ENCODE data around the gene HOXB13. TPM values are rescaled to one million over a fixed set of nuclear protein-coding genes. Genes with fewer than 3 reads are reported as not detected.

HOXB13 gene
- total and polyA plus RNA-seq, 2 experiments from 2014 or later, result not detected

GRCh38 chr17:48749621-48750553 lies 21.3 kb upstream of the HOXB13 start:
- Histone ChIP-seq H3K9me3 (ENCODE audit: low read depth) (no peaks in the 10 kb centered on the region), H3K9ac (no peak overlapping the region), H2AFZ (no peak overlapping the region), H3K27ac (no peak overlapping the region), H3K9me2 (ENCODE audit: insufficient read depth) (no peaks in the 10 kb centered on the region), H3K79me2 (ENCODE audit: insufficient read depth) (no peaks in the 10 kb centered on the region), H3K36me3 (ENCODE audit: low read depth) (no peaks in the 10 kb centered on the region), H3K27me3 (replicated peaks; ENCODE audit: insufficient read depth) (peaks cover 100% of the 10 kb centered on the region), H3K4me2 (ENCODE audit: unreplicated experiment) (no peak overlapping the region), H3K4me1 (ENCODE audit: insufficient read depth) (peaks cover 6% of the 10 kb centered on the region; the same call in 1 of the 2 replicates), H3F3A (ENCODE audit: insufficient read depth) (no peaks in the 10 kb centered on the region), H4K20me1 (ENCODE audit: insufficient read depth) (no peaks in the 10 kb centered on the region), H3K4me3 (no peak overlapping the region)
- 12 to 18% methylated on average over 23 to 32 of the region's 32 CpGs for WGBS, 2 experiments (ENCODE audit: low coverage in 1 of 2, low lambda C conversion rate in 2 of 2, missing lambda C conversion rate in 2 of 2)
- no peak for DNase-seq
- no peak for TF ChIP-seq EZH2phosphoT487 (IDR thresholded peaks at IDR 0.05; ENCODE audit: insufficient read depth, low read depth)
- peak; percentile 29 for TF ChIP-seq EZH2 (IDR thresholded peaks at IDR 0.05; ENCODE audit: insufficient read depth, poor library complexity, severe bottlenecking)
- in situ Hi-C loops (cut with MboI), result no loop called here

GRCh38 chr17:48748718-48749566 lies 20.4 kb upstream of the HOXB13 start:
- no peak for DNase-seq
- Histone ChIP-seq H4K20me1 (ENCODE audit: insufficient read depth) (no peaks in the 10 kb centered on the region), H3K27ac (no peak overlapping the region), H2AFZ (no peak overlapping the region), H3K4me2 (ENCODE audit: unreplicated experiment) (no peak overlapping the region), H3K4me1 (ENCODE audit: insufficient read depth) (peaks cover 3% of the 10 kb centered on the region; the same call in 1 of the 2 replicates), H3K4me3 (no peak overlapping the region), H3F3A (ENCODE audit: insufficient read depth) (no peaks in the 10 kb centered on the region), H3K9ac (no peak overlapping the region), H3K9me2 (ENCODE audit: insufficient read depth) (no peaks in the 10 kb centered on the region), H3K79me2 (ENCODE audit: insufficient read depth) (no peaks in the 10 kb centered on the region), H3K9me3 (ENCODE audit: low read depth) (no peaks in the 10 kb centered on the region), H3K36me3 (ENCODE audit: low read depth) (no peaks in the 10 kb centered on the region), H3K27me3 (replicated peaks; ENCODE audit: insufficient read depth) (peaks cover 100% of the 10 kb centered on the region)
- in situ Hi-C loops (cut with MboI), result no loop called here
- TF ChIP-seq EZH2 (IDR thresholded peaks at IDR 0.05; ENCODE audit: insufficient read depth, poor library complexity, severe bottlenecking) (peak; percentile 22), EZH2phosphoT487 (IDR thresholded peaks at IDR 0.05; ENCODE audit: insufficient read depth, low read depth) (no peak)
- 24 to 31% methylated on average over 16 of the region's 16 CpGs for WGBS, 2 experiments (ENCODE audit: low coverage in 1 of 2, low lambda C conversion rate in 2 of 2, missing lambda C conversion rate in 2 of 2)

- Histone ChIP-seq H3K9me2 (ENCODE audit: insufficient read depth) (no peaks in the 10 kb centered on the region), H3K4me1 (ENCODE audit: insufficient read depth) (no peaks in the 10 kb centered on the region), H3K4me2 (ENCODE audit: unreplicated experiment) (no peak overlapping the region), H3K4me3 (no peak overlapping the region), H3K79me2 (ENCODE audit: insufficient read depth) (no peaks in the 10 kb centered on the region), H2AFZ (no peak overlapping the region), H3K9ac (no peak overlapping the region), H3F3A (ENCODE audit: insufficient read depth) (no peaks in the 10 kb centered on the region), H3K9me3 (ENCODE audit: low read depth) (no peaks in the 10 kb centered on the region), H3K27ac (no peak overlapping the region), H3K27me3 (replicated peaks; ENCODE audit: insufficient read depth) (peaks cover 100% of the 10 kb centered on the region), H3K36me3 (ENCODE audit: low read depth) (no peaks in the 10 kb centered on the region), H4K20me1 (ENCODE audit: insufficient read depth) (no peaks in the 10 kb centered on the region)
- DNase-seq, result no peak
- 16 to 17% methylated on average over 41 to 53 of the region's 53 CpGs for WGBS, 2 experiments (ENCODE audit: low coverage in 1 of 2, low lambda C conversion rate in 2 of 2, missing lambda C conversion rate in 2 of 2)
- in situ Hi-C loops (cut with MboI), result no loop called here
- TF ChIP-seq EZH2 (IDR thresholded peaks at IDR 0.05; ENCODE audit: insufficient read depth, poor library complexity, severe bottlenecking) (peak; percentile 79), EZH2phosphoT487 (IDR thresholded peaks at IDR 0.05; ENCODE audit: insufficient read depth, low read depth) (peak; percentile 48; the same call in 1 of the 2 replicates)
These were observed 19.2 kb upstream of the HOXB13 start for GRCh38 chr17:48747445-48748363.
